H9 (cell line): ENCODE results near the gene ACAA2. TPM values are rescaled to one million over a fixed set of nuclear protein-coding genes. Genes with fewer than 3 reads are reported as not detected.
"Not testable (repeated sequence)": the region's sequence is repeated elsewhere in the genome, so short reads cannot be mapped to it uniquely, and the experiment has no call there.

Experiments
- DNase-seq: peaks from one replicate; pipeline ENCODE4 v3.0.0-alpha.2; 2017
- H2AFZ ChIP-seq: one replicate; pipeline ENCODE4 v1.6.1; 2013; ENCODE audit warnings: mild to moderate bottlenecking, low read length, control low read depth, moderate library complexity
- H2AK5ac ChIP-seq: 2 replicates; pipeline ENCODE4 v1.6.1; 2013; ENCODE audit warnings: low read length, control low read depth, mixed read lengths; ENCODE audit not compliant: insufficient read length
- H2BK120ac ChIP-seq: one replicate; pipeline ENCODE4 v1.6.1; 2013; ENCODE audit warnings: low read depth, mild to moderate bottlenecking, low read length, control low read depth, inconsistent platforms; ENCODE audit not compliant: poor library complexity, severe bottlenecking
- H2BK12ac ChIP-seq: 2 replicates; pipeline ENCODE4 v1.6.1; 2013; ENCODE audit warnings: low read length, control low read depth, mixed read lengths, low read depth; ENCODE audit not compliant: insufficient read length
- H2BK15ac ChIP-seq: 2 replicates; pipeline ENCODE4 v1.6.1; 2013; ENCODE audit warnings: low read depth, low read length, control low read depth
- H2BK20ac ChIP-seq: one replicate; pipeline ENCODE4 v1.6.1; 2013; ENCODE audit warnings: low read depth, mild to moderate bottlenecking, low read length, control low read depth, inconsistent platforms; ENCODE audit not compliant: poor library complexity, severe bottlenecking
- H2BK5ac ChIP-seq: 2 replicates; pipeline ENCODE4 v1.6.1; 2013; ENCODE audit warnings: low read length, control low read depth, mixed read lengths; ENCODE audit not compliant: insufficient read length
- H3K14ac ChIP-seq: 2 replicates; pipeline ENCODE4 v1.6.1; 2013; ENCODE audit warnings: low read length, control low read depth; ENCODE audit not compliant: insufficient read depth
- H3K18ac ChIP-seq: 2 replicates; pipeline ENCODE4 v1.6.1; 2013; ENCODE audit warnings: low read depth, mild to moderate bottlenecking, mixed read lengths, low read length, control low read depth; ENCODE audit not compliant: insufficient read length
- H3K23ac ChIP-seq: 2 replicates; pipeline ENCODE4 v1.6.1; 2013; ENCODE audit warnings: low read length, control low read depth, mixed read lengths, low read depth; ENCODE audit not compliant: insufficient read length
- H3K23me2 ChIP-seq: 2 replicates; pipeline ENCODE4 v1.6.1; 2013; ENCODE audit warnings: low read depth, mild to moderate bottlenecking, mixed read lengths, low read length, control low read depth; ENCODE audit not compliant: insufficient read length, poor library complexity, severe bottlenecking
- H3K27ac ChIP-seq: 2 replicates; pipeline ENCODE4 v1.5.1; 2013; ENCODE audit warnings: low read length, control low read depth, mixed read lengths, low read depth; ENCODE audit not compliant: insufficient read length
- H3K27me3 ChIP-seq: 2 replicates; pipeline ENCODE4 v1.6.1; 2013; ENCODE audit warnings: low read length, control low read depth, inconsistent platforms; ENCODE audit not compliant: insufficient read depth
- H3K4ac ChIP-seq: 2 replicates; pipeline ENCODE4 v1.6.1; 2013; ENCODE audit warnings: low read depth, mild to moderate bottlenecking, control low read depth, inconsistent platforms, low read length, moderate library complexity
- H3K4me1 ChIP-seq: 2 replicates; pipeline ENCODE4 v1.6.1; 2013; ENCODE audit warnings: low read length, control low read depth, inconsistent platforms; ENCODE audit not compliant: insufficient read depth
- H3K4me2 ChIP-seq: 2 replicates; pipeline ENCODE4 v1.6.1; 2013; ENCODE audit warnings: low read length, control low read depth, mixed read lengths; ENCODE audit not compliant: insufficient read length, insufficient read depth
- H3K56ac ChIP-seq: 2 replicates; pipeline ENCODE4 v1.6.1; 2013; ENCODE audit warnings: low read depth, mild to moderate bottlenecking, mixed read lengths, low read length, control low read depth; ENCODE audit not compliant: insufficient read length
- H3K79me1 ChIP-seq: 2 replicates; pipeline ENCODE4 v1.6.1; 2013; ENCODE audit warnings: low read depth, mild to moderate bottlenecking, moderate library complexity, low read length, control low read depth, inconsistent platforms; ENCODE audit not compliant: insufficient read depth, poor library complexity, severe bottlenecking
- H3K79me2 ChIP-seq: 2 replicates; pipeline ENCODE4 v1.6.1; 2013; ENCODE audit warnings: low read length, control low read depth, inconsistent platforms; ENCODE audit not compliant: insufficient read depth
- H3K9ac ChIP-seq: 2 replicates; pipeline ENCODE4 v1.6.1; 2013; ENCODE audit warnings: low read length, control low read depth, mixed read lengths; ENCODE audit not compliant: insufficient read length; ENCODE audit errors: extremely low read depth
- H3K9me3 ChIP-seq: one replicate; pipeline ENCODE4 v1.6.1; 2013; ENCODE audit warnings: low read depth, low read length, inconsistent platforms; ENCODE audit not compliant: control insufficient read depth
- H3T11ph ChIP-seq: one replicate; pipeline ENCODE4 v1.6.1; 2013; ENCODE audit warnings: mild to moderate bottlenecking, low read length, control low read depth, inconsistent platforms
- H4K20me1 ChIP-seq: one replicate; pipeline ENCODE4 v1.6.1; 2013; ENCODE audit not compliant: control insufficient read depth, insufficient read length, insufficient read depth
- H4K5ac ChIP-seq: 2 replicates; pipeline ENCODE4 v1.6.1; 2013; ENCODE audit warnings: low read depth, mild to moderate bottlenecking, mixed read lengths, low read length, control low read depth; ENCODE audit not compliant: insufficient read length
- H4K8ac ChIP-seq: replicated peaks from 2 replicates; pipeline ENCODE4 v1.6.1; 2013; ENCODE audit warnings: low read length, control low read depth, mixed read lengths, low read depth; ENCODE audit not compliant: insufficient read length
- H4K91ac ChIP-seq: 2 replicates; pipeline ENCODE4 v1.6.1; 2013; ENCODE audit warnings: low read depth, mild to moderate bottlenecking, moderate library complexity, mixed read lengths, low read length, control low read depth; ENCODE audit not compliant: insufficient read length
- H3K27ac Mint-ChIP-seq, 3 experiments: 2 replicates in 2 of 3; 3 replicates in 1 of 3; pipeline ENCODE4 v1.8.0; 2020 to 2021; ENCODE audit warnings: mixed read lengths in 3 of 3, mild to moderate bottlenecking in 1 of 3, moderate library complexity in 1 of 3
- H3K27me3 Mint-ChIP-seq: 2 replicates; pipeline ENCODE4 v1.8.0; 2021; ENCODE audit warnings: low read depth, mild to moderate bottlenecking, moderate library complexity, mixed read lengths
- H3K36me3 Mint-ChIP-seq, 3 experiments: 2 replicates in 2 of 3; 3 replicates in 1 of 3; pipeline ENCODE4 v1.8.0; 2020 to 2021; ENCODE audit warnings: low read depth in 3 of 3, mixed read lengths in 3 of 3; ENCODE audit not compliant: insufficient read depth in 1 of 3
- H3K4me1 Mint-ChIP-seq, 2 experiments: 2 replicates each; pipeline ENCODE4 v1.8.0; 2020; ENCODE audit warnings: mixed read lengths in 2 of 2
- H3K4me3 Mint-ChIP-seq, 2 experiments: 2 replicates in 1 of 2; 3 replicates in 1 of 2; pipeline ENCODE4 v1.8.0; 2020 to 2021; ENCODE audit warnings: mild to moderate bottlenecking in 2 of 2, mixed read lengths in 2 of 2, moderate library complexity in 1 of 2
- H3K9me3 Mint-ChIP-seq, 2 experiments: 2 replicates in 1 of 2; 3 replicates in 1 of 2; pipeline ENCODE4 v1.8.0; 2020; ENCODE audit warnings: mild to moderate bottlenecking in 2 of 2, mixed read lengths in 2 of 2, moderate library complexity in 1 of 2
- WGBS: extraction: QIAGEN DNeasy Blood & Tissue Kit; methylation state at CpG from one replicate; pipeline ENCODE4 v1.1.7; 2013; ENCODE audit warnings: missing lambda C conversion rate, low lambda C conversion rate, mixed read lengths; ENCODE audit not compliant: insufficient read length; ENCODE audit errors: extremely low coverage; 5-methylcytosine and 5-hydroxymethylcytosine counted together
- total RNA-seq: library from RNA; stranded (reverse); gene quantifications from 2 replicates; pipeline ENCODE4 v1.2.1, GENCODE V29; 2021
- TF ChIP-seq, protein P1 (sequence below): fragments of 200-600 bp; sonication (generic); conservative IDR thresholded peaks from 3 replicates; pipeline ENCODE4 v1.8.0; 2021; ENCODE audit warnings: antibody characterized with exemption, mild to moderate bottlenecking

ACAA2 gene
- total RNA-seq, 1 experiment from 2014 or later: 115 TPM

DNA sequence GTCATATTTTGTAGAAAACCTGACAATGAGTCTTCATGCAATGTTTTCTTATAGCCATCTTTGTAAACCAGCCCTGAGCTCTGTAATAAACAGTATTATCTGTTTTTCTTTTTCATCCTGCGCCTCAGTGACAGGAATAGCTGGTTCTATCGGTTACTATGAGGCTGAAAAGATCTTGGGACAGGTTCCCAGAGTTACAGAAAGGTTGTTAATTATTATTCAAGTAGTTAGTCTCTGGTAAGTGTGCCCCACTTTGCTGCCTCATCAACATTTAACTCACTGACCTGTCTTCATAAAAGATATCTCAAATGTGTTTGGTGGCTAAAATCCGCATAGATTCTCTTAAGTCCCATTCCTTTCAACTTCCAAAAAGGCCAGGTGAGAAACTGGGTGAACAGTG is 18.6 kb downstream of the ACAA2 start:
- TF ChIP-seq, protein P1, sequence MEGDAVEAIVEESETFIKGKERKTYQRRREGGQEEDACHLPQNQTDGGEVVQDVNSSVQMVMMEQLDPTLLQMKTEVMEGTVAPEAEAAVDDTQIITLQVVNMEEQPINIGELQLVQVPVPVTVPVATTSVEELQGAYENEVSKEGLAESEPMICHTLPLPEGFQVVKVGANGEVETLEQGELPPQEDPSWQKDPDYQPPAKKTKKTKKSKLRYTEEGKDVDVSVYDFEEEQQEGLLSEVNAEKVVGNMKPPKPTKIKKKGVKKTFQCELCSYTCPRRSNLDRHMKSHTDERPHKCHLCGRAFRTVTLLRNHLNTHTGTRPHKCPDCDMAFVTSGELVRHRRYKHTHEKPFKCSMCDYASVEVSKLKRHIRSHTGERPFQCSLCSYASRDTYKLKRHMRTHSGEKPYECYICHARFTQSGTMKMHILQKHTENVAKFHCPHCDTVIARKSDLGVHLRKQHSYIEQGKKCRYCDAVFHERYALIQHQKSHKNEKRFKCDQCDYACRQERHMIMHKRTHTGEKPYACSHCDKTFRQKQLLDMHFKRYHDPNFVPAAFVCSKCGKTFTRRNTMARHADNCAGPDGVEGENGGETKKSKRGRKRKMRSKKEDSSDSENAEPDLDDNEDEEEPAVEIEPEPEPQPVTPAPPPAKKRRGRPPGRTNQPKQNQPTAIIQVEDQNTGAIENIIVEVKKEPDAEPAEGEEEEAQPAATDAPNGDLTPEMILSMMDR: no peak
- Mint-ChIP-seq H3K36me3 (peaks cover 31 to 90% (median 79%) of the 10 kb centered on the region in 3 experiments), H3K4me1 (peaks cover 6 to 8% of the 10 kb centered on the region in 2 experiments), H3K27ac (no peak overlapping the region), H3K9me3 (peaks cover 7 to 15% of the 10 kb centered on the region in 2 experiments; a peak in 4 of 5 replicates), H3K27me3 (no peaks in the 10 kb centered on the region), H3K4me3 (no peak overlapping the region)
- no peaks in the 10 kb centered on the region for H3K79me1 ChIP-seq
- H3K27me3 ChIP-seq: no peaks in the 10 kb centered on the region
- no peak overlapping the region for H4K8ac ChIP-seq
- no peak overlapping the region for H2BK12ac ChIP-seq
- no peak overlapping the region for H3K23ac ChIP-seq
- no peak overlapping the region for H2BK20ac ChIP-seq
- H3K9me3 ChIP-seq: no peaks in the 10 kb centered on the region
- no peak overlapping the region for H2BK5ac ChIP-seq
- H3K4me2 ChIP-seq: no peak overlapping the region
- no peak overlapping the region for H3K4ac ChIP-seq
- H2AFZ ChIP-seq: no peak overlapping the region
- H2AK5ac ChIP-seq: no peak overlapping the region
- H4K20me1 ChIP-seq: no peaks in the 10 kb centered on the region
- H3K56ac ChIP-seq: no peak overlapping the region
- H4K5ac ChIP-seq: no peak overlapping the region
- no peak overlapping the region for H2BK120ac ChIP-seq
- WGBS: no CpG with 5 or more reads among the region's 3 CpGs
- H3T11ph ChIP-seq: no peak overlapping the region
- H4K91ac ChIP-seq: no peak overlapping the region
- no peaks in the 10 kb centered on the region for H3K79me2 ChIP-seq
- no peak for DNase-seq
- no peaks in the 10 kb centered on the region for H3K23me2 ChIP-seq
- no peak overlapping the region for H2BK15ac ChIP-seq
- H3K9ac ChIP-seq: no peak overlapping the region
- H3K4me1 ChIP-seq: no peaks in the 10 kb centered on the region
- no peak overlapping the region for H3K18ac ChIP-seq
- H3K14ac ChIP-seq: no peak overlapping the region
- no peak overlapping the region for H3K27ac ChIP-seq

DNA sequence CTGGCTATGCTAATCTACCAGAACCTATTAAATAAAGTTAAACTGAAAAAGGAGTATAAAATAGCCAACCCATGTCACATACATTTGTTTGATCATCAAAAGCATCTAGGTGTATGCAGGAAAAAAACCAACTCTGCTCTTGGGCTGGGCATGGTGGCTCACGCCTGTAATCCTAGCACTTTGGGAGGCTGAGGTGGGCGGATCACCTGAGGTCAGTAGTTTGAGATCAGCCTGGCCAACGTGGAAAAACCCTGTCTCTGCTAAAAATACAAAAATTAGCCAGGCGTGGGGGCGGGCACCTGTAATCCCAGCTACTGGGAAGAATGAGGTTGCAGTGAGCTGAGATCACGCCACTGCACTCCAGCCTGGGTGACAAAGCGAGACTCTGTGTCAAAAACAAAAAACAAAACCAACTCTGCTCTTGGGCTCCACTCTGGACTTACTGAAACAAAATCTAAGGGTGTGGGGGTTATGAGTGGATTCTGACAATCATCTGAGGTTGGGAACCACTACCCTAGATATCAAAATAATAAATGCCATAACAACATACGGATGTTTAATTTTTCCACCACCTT is 23.7 kb downstream of the ACAA2 start:
- not testable (repeated sequence) for H3K9me3 ChIP-seq, H3K14ac ChIP-seq, H4K20me1 ChIP-seq, H3K4ac ChIP-seq, H2AFZ ChIP-seq, H4K5ac ChIP-seq, H3K27ac ChIP-seq, H3K4me1 ChIP-seq, H3K4me1 Mint-ChIP-seq, H3K9me3 Mint-ChIP-seq, H2BK12ac ChIP-seq, DNase-seq, H3K79me1 ChIP-seq, H3K4me2 ChIP-seq, H3K18ac ChIP-seq, H2BK20ac ChIP-seq, H2BK5ac ChIP-seq, H3K27me3 Mint-ChIP-seq, H2BK15ac ChIP-seq, H3T11ph ChIP-seq, H4K91ac ChIP-seq, H2AK5ac ChIP-seq, H3K23me2 ChIP-seq, H2BK120ac ChIP-seq, H3K9ac ChIP-seq, H3K56ac ChIP-seq, H3K4me3 Mint-ChIP-seq, H3K27me3 ChIP-seq, H3K23ac ChIP-seq, H3K79me2 ChIP-seq, H4K8ac ChIP-seq
- peak overlapping the region in 1 of 3 experiments; percentile 10; a peak in 1 of 7 replicates for H3K27ac Mint-ChIP-seq
- H3K36me3 Mint-ChIP-seq: peaks cover 17 to 79% (median 76%) of the 10 kb centered on the region in 3 experiments; a peak in 6 of 7 replicates
- WGBS: no CpG with 5 or more reads among the region's 8 CpGs
